IMR-90 (cell line): ENCODE results near the gene WDR91.

Experiments
- CEBPB ChIP-seq: IDR thresholded peaks from 2 replicates; pipeline ENCODE4 v1.6.1; 2012; ENCODE audit warnings: low read depth, low read length, improper control_type of control experiment
- CTCF ChIP-seq: conservative IDR thresholded peaks from 2 replicates; pipeline ENCODE4 v1.5.1; 2012; ENCODE audit warnings: mild to moderate bottlenecking, low read depth, low read length, improper control_type of control experiment
- FOS ChIP-seq: fragments of 150-350 bp; IDR thresholded peaks from 2 replicates; pipeline ENCODE4 v1.6.1; 2016; ENCODE audit warnings: low read depth, low read length

- TF ChIP-seq CTCF (no peak), FOS (no peak), CEBPB (no peak)
These were observed 48.8 kb downstream of the WDR91 start for GRCh38 chr7:135162382-135163001.
